ENCODE measurements around the gene USP12.
"Not testable (repeated sequence)": the region's sequence is repeated elsewhere in the genome, so short reads cannot be mapped to it uniquely, and the experiment has no call there.

Gene USP12, protein sequence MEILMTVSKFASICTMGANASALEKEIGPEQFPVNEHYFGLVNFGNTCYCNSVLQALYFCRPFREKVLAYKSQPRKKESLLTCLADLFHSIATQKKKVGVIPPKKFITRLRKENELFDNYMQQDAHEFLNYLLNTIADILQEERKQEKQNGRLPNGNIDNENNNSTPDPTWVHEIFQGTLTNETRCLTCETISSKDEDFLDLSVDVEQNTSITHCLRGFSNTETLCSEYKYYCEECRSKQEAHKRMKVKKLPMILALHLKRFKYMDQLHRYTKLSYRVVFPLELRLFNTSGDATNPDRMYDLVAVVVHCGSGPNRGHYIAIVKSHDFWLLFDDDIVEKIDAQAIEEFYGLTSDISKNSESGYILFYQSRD

DNA sequence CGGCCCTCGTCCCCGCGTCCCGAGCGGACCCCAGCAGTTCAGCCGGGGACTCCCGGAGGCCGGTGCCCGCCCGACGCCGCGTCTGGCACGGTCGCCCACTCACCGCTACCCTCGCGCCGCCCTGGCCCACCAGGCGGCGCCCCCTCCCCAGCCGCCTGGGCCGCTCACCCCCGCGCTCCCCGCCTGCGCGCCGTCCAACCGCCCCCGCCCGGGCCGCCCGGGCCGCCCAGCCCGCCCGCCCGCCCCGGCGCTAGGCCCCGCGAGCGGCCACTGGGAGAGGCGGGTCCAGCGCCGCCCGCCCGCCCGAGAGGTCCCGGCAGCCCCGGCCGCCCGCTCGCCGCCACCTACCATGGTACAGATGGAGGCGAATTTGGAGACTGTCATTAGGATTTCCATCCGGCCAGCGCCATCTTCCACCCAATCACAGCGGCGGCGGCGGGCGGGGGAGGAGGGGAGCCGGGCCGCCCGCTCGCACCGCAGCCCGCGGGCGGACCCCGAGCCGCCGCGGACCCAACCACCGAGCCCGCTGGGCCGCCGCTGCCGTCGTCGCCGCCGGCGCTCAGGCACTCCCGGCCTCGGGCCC is at the start of gene USP12:
Gene USP12 (minus strand): TSS at position 568 of the 583 bp plus-strand sequence. CDS start 172 bp downstream, at position 396.
- FAIRE-seq (no peak), DNase-seq (ENCODE audit: insufficient read length, low spot score) (no peak)

DNA sequence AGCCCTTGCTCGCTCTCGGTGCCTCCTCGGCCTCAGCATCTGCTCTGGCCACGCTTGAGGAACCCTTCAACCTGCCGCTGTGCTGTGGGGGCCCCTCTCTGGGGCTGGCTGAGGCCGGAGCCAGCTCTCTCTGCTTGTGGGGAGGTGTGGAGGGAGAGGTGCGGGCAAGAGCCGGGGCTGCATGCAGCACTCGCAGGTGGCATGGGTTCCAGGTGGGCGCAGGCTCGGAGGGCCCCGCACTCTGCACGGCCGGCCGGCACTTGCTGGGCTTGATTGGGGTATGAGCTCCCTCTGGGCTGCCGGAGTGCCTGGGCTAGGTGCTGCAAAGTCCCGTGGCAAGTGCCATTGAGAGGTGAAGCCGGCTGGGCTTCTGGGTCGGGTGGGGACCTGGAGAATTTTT is 48.0 kb upstream of the USP12 start:
- DNase-seq (ENCODE audit: insufficient read length, low spot score) (no peak), FAIRE-seq (no peak)

DNA sequence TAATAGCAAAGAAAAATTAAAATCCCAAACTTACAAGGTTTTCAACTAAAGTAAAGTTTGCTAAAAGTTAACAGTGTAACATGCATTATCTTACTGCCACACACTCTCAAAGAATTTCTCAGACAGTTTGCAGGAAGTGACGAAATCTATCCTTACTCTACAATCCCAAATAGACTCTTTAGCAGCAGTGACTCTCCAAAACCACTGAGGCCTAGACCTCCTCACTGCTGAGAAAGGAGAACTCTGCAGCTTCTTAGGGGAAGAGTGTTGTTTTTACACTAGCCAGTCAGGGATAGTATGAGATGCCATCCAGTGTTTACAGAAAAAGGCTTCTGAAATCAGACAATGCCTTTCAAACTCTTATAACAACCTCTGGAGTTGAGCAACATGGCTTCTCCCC is 47.2 kb upstream of the USP12 start:
- not testable (repeated sequence) for FAIRE-seq; DNase-seq (ENCODE audit: insufficient read length, low spot score)

DNA sequence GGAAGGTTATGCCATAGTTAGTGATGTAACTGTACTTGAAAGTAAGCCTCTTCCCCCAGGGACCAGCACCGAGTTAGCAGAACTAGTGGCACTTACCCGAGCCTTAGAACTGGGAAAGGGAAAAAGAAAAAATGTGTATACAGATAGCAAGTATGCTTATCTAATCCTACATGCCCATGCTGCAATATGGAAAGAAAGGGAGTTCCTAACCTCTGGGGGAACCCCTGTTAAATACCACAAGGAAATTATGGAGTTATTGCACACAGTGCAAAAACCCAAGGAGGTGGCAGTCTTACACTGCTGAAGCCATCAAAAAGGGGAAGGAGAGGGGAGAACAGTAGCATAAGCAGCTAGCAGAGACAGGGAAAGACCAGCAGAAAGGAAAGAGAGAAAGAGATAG is 46.2 kb upstream of the USP12 start:
- not testable (repeated sequence) for FAIRE-seq; DNase-seq (ENCODE audit: insufficient read length, low spot score)

DNA sequence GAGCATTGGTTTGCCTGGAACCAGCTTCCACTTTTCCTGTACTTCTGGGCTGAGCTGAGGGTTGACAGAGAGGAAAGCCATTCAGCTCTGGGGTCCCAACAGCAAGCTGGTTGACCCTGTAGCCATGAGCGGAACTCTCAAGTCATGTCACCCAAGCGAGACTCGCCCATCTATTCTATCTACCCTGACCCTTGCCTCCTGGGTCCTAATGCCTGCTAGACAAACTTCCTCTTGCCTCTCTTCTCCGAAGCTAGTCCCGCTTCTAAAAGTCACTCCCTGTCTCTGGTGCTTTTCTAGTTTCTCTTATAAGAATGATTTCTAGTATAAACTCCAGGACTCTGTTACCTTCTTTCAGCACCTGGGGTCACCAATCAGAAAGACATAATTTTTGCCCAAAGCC is 41.8 kb upstream of the USP12 start:
- not testable (repeated sequence) for DNase-seq (ENCODE audit: insufficient read length, low spot score); FAIRE-seq

DNA sequence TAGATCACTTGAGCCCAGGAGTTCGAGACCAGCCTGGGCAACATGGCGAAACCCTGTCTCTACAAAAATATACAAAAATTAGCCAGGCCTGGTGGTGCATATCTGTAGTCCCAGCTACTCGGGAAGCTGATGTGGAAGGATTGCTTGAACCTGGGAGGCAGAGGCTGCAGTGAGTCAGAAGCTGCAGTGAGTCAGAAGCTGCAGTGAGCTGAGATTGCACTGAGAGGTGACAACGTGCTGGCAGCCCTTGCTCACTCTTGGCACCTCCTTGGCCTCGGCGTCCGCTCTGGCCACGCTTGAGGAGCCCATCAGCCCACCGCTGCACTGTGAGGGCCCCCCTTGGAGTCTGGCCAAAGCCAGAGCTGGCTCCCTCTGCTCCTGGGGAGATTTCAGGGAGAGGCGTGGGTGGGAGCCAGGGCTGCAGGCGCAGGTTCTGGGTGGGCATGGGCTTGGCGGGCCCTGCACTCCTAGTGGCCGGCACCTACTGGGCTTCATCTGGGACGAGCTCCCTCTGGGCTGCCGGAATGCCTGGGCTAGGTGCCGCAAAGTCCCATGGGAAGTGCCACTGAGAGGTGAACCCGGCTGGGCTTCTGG is 40.3 kb upstream of the USP12 start:
- no peak for DNase-seq (ENCODE audit: insufficient read length, low spot score)
- no peak for FAIRE-seq

DNA sequence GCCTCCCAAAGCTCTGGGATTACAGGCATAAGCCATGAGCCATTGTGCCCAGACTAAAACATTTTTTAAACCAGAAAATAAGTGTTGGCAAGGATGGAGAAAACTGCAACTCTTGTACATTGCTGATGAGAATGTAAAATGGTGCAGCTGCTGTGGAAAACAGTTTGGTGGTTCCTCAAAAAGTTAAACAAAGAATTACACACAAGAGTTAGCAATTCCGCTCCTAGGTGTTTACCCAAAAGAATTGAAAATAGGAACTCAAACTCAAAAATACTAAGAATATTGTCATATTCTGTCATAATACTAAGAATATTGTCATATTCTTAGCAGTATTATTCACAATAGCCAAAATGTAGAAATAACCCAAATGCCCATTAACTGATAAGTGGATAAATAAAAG is 39.7 kb upstream of the USP12 start:
- no peak for DNase-seq (ENCODE audit: insufficient read length, low spot score)
- FAIRE-seq = no peak

DNA sequence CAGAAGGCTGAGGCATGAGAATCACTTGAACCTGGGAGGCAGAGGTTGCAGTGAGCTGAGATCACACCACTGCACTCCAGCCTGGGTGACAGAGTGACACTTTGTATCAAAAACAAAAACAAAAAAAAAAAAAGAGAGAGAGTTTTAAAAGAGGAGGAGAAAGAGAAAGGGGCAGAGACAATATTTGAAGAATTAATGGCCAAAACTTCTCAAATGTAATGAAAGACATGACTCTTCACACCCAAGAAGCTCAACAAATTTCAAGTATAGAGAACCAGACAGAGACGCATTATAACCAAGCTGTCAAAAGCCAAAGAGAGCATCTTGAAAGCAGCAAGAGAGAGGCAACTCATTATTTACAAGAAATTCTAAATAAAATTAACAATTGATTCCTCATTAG is 36.9 kb upstream of the USP12 start:
- no peak for DNase-seq (ENCODE audit: insufficient read length, low spot score)
- no peak for FAIRE-seq

DNA sequence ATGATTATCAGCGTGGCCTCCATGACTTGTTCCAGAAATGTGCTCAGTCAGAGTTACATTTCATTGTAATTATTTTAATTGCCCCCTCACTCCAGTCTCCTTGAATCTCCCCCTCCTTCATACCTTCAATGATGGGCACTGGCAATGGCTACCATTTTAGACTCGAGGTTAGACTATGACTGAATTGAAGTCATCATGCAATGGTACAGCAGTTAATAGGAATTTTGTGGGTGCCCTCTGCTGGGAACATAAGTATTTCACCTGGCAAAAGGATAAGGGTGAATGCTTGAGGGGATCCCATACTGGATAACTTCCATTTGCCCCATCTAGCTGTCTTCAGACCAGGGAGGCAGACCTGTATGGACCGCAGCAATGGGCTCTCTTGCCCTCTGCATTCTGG is 32.2 kb upstream of the USP12 start:
- no peak for FAIRE-seq
- no peak for DNase-seq (ENCODE audit: insufficient read length, low spot score)

DNA sequence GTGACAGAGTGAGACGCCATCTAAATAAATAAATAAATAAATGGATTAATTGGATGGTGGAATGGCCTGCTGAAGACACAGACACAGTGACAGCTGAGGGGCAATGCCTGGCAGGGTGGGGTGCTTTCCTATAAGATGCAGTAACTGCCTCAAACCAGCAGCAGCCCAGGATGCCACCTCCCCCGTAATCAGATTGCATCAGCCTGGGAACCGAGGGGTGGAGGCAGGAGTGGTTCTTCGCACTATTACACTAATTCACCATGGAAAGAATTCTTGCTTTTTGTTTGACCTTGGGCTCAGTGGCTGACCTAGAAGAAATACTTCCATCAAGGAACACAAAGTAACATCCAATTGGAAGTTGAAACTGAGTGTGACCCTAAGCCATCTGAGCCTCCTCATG is 31.6 kb upstream of the USP12 start:
- FAIRE-seq = no peak
- DNase-seq (ENCODE audit: insufficient read length, low spot score) = no peak

DNA sequence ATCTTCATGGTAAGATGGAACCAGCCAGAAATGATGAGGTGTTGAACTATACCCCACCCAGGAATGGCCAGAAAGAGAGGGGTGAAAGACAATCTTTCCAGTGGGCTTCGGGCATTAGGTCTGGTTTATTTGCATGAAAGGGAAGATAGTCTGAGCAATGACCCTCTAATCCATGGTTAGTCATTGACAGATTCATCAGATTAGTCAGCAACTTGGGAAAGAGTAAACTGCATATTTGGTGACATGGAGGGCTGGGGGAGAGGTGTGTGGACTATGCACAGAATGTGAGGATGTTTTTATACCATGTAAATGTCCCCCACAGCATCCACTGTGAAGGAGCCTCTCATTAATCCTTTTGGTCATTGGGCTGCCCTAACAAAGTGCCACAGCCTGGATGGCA is 30.1 kb upstream of the USP12 start:
- FAIRE-seq (no peak), DNase-seq (ENCODE audit: insufficient read length, low spot score) (no peak)

DNA sequence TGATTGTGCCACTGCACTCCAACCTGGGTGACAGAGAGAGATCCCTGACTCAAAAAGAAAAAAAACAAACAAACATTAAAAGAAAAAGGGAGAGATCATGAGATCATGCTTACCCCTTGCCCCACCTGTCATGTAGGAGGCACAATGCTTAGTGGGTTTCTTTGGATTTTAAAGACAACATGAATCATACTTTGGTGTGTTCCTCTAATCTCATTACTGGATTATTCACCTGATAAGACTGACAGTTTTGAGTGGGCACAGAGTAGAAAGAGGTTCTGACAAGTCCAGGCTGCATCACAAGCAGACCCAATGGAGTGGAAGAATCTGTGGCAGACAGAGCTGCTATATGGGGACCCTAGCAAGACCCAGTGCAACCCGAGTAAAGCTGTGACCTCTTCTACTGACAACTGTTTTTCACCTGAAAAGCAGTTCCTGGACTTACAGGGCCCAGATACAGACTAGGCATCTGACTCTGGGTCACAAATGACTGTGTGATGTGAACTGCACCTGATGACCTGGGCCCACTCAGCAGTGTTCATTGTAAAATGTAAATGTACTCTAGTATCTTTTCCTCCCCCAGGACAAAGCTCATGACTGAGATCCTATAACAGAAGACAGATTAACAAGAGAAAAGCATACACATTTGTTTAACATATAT is 28.9 kb upstream of the USP12 start:
- DNase-seq (ENCODE audit: insufficient read length, low spot score) = no peak
- no peak for FAIRE-seq

DNA sequence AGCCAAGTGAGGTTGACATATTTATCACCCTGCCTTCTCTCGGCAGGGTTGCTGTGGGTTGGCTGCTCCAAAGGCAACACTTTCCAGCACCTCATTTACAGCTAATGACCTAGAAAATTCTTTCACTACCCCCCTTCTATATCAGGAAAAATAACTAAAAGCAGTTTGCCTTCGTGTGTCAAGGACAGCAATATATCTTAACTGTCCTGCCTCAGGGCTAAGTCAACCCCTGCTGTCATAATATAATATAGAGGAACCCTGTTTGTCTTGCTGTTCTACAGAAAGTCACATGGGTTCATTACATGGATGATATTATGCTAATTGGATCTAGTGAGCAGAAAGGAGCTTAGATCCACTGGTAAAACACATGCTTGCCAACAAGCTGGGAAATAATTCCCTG is 28.1 kb upstream of the USP12 start:
- DNase-seq (ENCODE audit: insufficient read length, low spot score) (no peak), FAIRE-seq (no peak)

DNA sequence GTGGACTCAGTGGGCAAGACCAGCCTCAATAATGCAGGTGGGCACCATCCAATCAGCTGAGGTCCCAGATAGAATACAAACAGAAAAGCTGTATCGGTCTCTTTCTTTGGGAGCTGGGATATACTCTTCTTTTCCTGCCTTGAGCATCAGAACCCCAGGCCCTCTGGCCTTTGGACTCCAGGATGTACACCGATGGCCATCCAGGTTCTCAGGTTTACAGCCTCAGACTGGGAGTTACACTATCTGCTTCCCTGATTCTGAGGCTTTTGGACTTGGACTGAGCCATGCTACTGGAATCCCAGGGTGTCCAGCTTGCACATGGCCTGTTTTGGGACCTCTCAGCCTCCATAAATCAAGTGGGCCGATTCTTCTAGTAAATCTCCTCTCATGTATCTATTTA is 27.6 kb upstream of the USP12 start:
- DNase-seq (ENCODE audit: insufficient read length, low spot score) (no peak), FAIRE-seq (no peak)

DNA sequence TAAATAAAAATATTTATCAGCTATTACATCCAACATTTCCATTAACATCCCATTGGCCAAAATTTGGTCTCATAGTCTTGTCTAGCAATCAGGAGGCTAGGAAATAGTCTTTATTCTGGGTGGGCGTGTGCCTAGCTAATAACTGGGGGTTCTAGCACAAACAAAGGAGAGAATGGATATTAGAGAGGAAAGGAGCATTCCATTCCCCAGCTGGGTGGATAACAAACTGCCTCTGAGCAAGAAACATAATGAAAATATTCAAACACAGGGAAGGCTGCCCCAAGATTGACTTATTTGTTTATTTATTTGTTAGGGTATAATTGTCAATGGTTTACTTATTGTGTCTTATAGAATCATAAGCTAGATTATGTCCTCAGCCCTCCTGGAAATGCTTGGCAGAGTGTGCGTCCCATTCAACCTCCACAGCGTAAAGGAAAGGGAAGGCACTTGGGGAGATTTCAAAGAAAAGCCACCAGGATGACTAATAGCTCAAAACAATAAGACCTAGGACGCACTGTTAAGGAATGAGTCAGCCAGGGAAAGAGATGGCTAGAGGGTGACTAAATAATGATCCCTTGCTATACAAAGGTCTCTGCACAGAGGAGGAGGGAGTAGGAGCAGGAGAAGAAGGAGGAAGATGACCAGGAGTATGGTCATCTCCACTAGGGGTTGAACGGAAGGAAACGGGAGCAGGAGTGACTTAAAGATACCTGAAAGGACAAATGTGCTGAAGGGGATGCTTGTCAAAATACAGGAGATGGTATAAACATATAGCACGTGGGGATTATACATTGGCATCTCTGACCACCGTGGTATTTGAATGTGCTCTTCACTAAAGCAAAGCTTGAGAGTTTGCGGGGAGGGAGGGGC is 23.5 kb upstream of the USP12 start:
- no peak for FAIRE-seq
- DNase-seq (ENCODE audit: insufficient read length, low spot score) = peak; percentile 75

DNA sequence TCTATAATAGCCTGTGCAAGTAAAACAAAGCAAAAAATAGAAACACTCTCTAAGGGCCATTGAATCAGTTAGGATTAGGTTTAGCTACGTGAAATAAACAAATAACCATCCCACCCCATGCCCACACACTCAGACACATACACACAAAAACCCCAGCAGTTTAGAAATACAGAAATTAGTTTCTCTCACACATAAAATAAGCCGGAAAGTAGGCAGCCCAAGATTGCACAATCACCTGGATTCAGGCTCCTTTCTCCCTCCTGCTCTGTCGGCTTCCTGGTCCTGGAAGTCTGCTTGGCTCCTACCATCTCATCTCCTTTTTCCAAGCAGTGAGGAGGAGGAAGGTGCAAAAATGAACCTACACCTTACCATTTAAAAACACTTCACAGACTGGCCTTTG is 22.6 kb upstream of the USP12 start:
- FAIRE-seq (no peak), DNase-seq (ENCODE audit: insufficient read length, low spot score) (no peak)

DNA sequence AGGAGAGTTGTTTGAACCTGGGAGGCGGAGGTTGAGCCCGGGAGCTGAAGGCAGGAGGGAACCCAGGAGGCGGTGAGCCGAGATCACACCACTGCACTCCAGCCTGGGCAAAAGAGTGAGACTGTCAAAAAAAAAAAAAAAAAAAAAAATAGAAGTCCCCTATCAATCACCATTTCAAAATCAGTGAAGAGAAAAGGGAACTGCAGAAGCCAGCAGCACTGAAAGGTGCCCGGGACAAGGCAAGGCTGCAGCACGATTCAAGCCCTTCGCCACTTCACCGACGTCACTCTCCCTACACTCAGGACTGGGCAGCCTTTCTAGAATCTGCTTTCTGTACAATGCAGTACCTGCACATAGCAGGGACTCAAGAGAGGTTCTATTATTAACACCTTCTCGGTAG is 21.9 kb upstream of the USP12 start:
- DNase-seq (ENCODE audit: insufficient read length, low spot score) = no peak
- no peak for FAIRE-seq

DNA sequence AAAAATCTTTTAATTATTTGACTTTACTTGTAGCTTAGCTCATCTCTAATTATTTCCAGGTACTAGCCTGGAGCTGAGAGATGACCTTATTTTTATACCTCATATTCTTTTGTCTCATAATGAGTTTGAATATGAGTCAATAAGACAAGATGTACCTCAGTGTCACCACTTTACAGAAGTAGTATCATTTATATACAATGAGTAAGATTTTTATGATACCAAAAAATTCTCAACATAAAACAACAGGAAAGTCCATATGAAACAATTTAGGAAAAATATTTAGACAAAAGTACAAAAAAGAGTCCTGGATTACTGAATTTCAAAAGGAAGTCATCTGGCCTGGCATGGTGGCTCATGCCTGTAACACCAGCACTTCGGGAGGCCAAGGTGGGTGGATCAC is 21.4 kb upstream of the USP12 start:
- FAIRE-seq = no peak
- DNase-seq (ENCODE audit: insufficient read length, low spot score) = no peak

DNA sequence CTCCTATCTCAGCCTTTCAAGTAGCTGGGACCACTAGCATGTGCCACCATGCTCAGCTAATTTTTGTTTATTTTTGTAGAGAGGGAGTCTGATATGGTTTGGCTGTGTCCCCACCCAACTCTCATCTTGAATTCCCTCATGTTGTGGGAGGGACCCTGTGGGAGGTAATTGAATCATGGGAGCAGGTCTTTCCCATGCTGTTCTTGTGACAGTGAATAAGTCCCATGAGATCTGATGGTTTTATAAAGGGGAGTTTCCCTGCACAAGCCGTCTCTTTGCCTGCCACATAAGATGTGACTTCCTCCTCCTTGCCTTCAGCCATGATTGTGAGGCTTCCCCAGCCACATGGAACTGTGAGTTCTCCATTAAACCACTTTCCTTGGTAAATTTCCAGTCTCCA is 20.8 kb upstream of the USP12 start:
- not testable (repeated sequence) for FAIRE-seq; DNase-seq (ENCODE audit: insufficient read length, low spot score)

DNA sequence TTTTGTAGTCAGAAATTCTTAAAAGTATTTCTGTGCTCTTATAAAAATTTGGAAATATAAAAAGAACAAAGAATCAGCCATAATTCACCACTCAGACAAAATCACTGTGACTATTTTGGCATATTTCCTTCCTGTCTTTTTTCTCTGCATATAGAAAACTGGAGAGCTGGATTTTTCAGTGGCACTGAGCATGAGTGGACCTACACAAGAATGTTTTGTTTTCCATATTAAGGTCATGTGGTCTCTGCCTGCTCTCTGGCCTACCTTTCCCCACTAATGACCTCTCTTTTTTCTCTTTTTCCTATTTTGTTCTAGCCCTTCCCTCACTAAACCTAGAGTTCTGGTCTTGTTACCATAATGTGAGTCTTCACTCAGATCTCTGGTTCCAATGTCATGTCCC is 17.6 kb upstream of the USP12 start:
- DNase-seq (ENCODE audit: insufficient read length, low spot score) (no peak), FAIRE-seq (no peak)

DNA sequence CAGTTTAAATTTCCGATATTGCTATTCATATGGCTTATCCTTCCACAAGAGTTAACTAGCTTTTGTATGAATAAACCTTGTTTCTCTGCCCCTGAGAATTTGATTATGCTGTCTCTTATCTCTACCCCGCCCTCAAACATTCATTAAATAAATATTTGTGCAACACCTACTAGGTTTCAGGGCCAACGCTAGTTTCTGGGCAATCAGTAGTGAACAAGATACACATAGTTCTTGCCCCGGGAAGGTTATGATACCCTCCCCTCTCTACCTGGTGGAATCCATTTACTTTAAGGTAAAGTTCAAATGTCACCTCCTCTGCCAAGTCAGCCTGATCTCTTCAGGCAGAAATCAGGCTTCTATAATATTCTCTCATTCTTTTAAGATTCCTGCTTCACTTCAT is 16.6 kb upstream of the USP12 start:
- FAIRE-seq (no peak), DNase-seq (ENCODE audit: insufficient read length, low spot score) (no peak)

Data from HTR-8/SVneo (cell line).